ENCODE results near the gene SCARB1.

The SCARB1 gene

GRCh38 chr12:124861898-124862676, 1.6 kb downstream of the SCARB1 start:
- DNase-seq = peak in 1 of 5 experiments; percentile 44

- DNase-seq = no peak
Observed at GRCh38 chr12:124861492-124861891, 2.2 kb downstream of the SCARB1 start.

GRCh38 chr12:124857921-124858461, 5.7 kb downstream of the SCARB1 start:
- no peak for DNase-seq

- DNase-seq = no peak
Observed at GRCh38 chr12:124856842-124857178, 6.9 kb downstream of the SCARB1 start.

GRCh38 chr12:124856132-124856841, 7.4 kb downstream of the SCARB1 start:
- no peak for DNase-seq

- DNase-seq = no peak
Observed at GRCh38 chr12:124855275-124855957, 8.2 kb downstream of the SCARB1 start.

- no peak for DNase-seq
Observed at GRCh38 chr12:124854637-124855184, 9.0 kb downstream of the SCARB1 start.

- no peak for DNase-seq
Observed at GRCh38 chr12:124853781-124854636, 9.7 kb downstream of the SCARB1 start.

- no peak for DNase-seq
Observed at GRCh38 chr12:124852911-124853427, 10.7 kb downstream of the SCARB1 start.

- no peak for DNase-seq
Observed at GRCh38 chr12:124852329-124852831, 11.3 kb downstream of the SCARB1 start.

GRCh38 chr12:124851342-124851741, 12.3 kb downstream of the SCARB1 start:
- DNase-seq = no peak

- DNase-seq = no peak
Observed at GRCh38 chr12:124849382-124849781, 14.3 kb downstream of the SCARB1 start.

- no peak for DNase-seq
Observed at GRCh38 chr12:124848621-124849380, 14.9 kb downstream of the SCARB1 start.

GRCh38 chr12:124847113-124848074, 16.3 kb downstream of the SCARB1 start:
- no peak for DNase-seq

GRCh38 chr12:124844411-124845397, 19.0 kb downstream of the SCARB1 start:
- DNase-seq = no peak

GRCh38 chr12:124842800-124843510, 20.7 kb downstream of the SCARB1 start:
- DNase-seq = no peak

GRCh38 chr12:124842073-124842749, 21.5 kb downstream of the SCARB1 start:
- DNase-seq = no peak
